GM10266 (cell line): ENCODE data around the gene GBP3.

Source experiments
- DNase-seq: peaks from one replicate; pipeline ENCODE4 v3.0.0; 2012; ENCODE audit errors: extremely low spot score
- CTCF ChIP-seq: IDR thresholded peaks from 2 replicates; pipeline ENCODE4 v1.5.1; 2012; ENCODE audit warnings: mild to moderate bottlenecking, low read depth; ENCODE audit not compliant: control insufficient read depth, insufficient read depth; ENCODE audit errors: missing control alignments

The GBP3 gene

GRCh38 chr1:89044970-89045721 lies 22.5 kb upstream of the GBP3 start:
- no peak for DNase-seq
- TF ChIP-seq CTCF, result no peak

GRCh38 chr1:89043940-89044339 lies 21.3 kb upstream of the GBP3 start:
- no peak for TF ChIP-seq CTCF
- DNase-seq, result no peak

GRCh38 chr1:89042491-89042890 lies 19.8 kb upstream of the GBP3 start:
- TF ChIP-seq CTCF, result no peak
- no peak for DNase-seq

- TF ChIP-seq CTCF, result no peak
- no peak for DNase-seq
Observed at GRCh38 chr1:89041721-89042120, 19.1 kb upstream of the GBP3 start.

GRCh38 chr1:89041119-89041641 lies 18.5 kb upstream of the GBP3 start:
- TF ChIP-seq CTCF, result no peak
- peak; percentile 34 for DNase-seq

GRCh38 chr1:89040315-89040626 lies 17.6 kb upstream of the GBP3 start:
- no peak for DNase-seq
- TF ChIP-seq CTCF, result no peak

- peak; percentile 11 for DNase-seq
- TF ChIP-seq CTCF, result no peak
Observed at GRCh38 chr1:89037186-89037585, 14.5 kb upstream of the GBP3 start.
